HG02938 (cell line): ENCODE results near the gene SLC16A12.
"Not testable (repeated sequence)": the region's sequence is repeated elsewhere in the genome, so short reads cannot be mapped to it uniquely, and the experiment has no call there.

Source experiments
- ATAC-seq: cut with Tn5 transposase; IDR thresholded peaks from one replicate; pipeline ENCODE4 v1.9.1; 2021; ENCODE audit warnings: mild to moderate bottlenecking, moderate library complexity; ENCODE audit not compliant: unreplicated experiment

Gene SLC16A12

DNA sequence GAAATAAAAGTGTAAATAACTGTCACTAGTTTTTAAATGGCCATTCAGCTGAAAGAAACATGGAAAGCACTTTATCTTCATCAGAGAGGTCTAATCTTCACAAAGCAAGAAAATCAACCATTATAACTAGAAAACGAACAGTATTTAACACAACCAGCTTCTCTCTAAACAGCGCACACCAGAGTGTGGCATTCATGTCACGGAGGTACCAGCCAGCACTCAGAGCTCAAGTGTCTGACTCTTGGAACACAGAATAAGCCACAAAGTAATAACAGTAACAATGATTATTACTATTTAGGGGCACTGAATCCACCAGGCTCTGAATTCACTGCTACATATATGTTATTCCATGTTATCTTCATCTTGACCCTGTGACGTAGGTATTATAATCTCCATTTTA lies 60.9 kb downstream of the SLC16A12 start:
- ATAC-seq = no peak

DNA sequence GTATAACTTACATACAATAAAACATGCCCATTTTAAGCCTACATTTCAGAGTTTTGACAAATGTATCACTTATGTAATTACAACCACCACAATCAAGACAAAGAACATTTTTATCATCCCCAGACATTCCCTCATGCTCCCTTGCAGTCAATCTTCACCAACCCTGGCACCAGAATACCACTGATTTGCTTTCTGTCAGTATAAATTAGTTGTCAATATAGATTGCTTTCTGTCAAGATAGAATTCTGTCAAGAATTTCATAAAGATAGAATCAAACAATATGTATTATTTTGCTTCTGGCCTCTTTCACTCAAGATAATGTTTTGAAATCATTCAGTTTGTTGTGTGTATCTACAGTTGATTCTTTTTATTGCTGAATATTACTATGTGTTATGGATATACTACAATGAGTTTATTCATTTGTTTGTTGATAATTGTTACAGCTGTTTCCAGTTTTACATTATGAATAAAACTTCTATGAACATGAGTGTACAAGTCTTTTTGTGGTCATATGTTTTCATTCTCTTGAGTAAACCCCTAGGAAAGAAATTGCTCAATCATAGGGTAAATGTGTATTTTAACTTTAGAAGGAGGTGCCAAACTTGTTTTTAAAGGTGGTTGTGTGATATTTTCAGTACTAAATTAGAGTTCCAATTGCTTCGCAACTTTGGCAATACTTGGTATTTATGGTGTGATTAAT lies 64.1 kb downstream of the SLC16A12 start:
- ATAC-seq = no peak

DNA sequence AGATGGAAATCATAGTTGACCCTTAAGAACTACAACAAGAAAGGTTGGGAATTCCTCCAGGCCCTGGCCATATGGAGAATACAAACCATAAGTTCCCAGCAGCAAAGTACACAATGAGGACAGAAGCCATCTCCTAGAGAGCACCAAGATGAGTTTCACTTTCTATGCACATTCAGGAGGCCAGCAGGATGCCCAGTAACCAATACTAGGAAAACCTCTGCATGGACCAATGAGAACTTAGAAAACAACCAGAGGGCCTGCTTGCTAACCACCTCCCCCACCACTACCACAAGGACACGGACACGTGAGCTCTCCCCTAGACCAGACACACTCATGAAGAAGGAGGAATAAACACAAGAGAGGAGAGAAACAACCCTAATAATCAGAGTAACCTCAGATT lies 64.8 kb downstream of the SLC16A12 start:
- no peak for ATAC-seq

DNA sequence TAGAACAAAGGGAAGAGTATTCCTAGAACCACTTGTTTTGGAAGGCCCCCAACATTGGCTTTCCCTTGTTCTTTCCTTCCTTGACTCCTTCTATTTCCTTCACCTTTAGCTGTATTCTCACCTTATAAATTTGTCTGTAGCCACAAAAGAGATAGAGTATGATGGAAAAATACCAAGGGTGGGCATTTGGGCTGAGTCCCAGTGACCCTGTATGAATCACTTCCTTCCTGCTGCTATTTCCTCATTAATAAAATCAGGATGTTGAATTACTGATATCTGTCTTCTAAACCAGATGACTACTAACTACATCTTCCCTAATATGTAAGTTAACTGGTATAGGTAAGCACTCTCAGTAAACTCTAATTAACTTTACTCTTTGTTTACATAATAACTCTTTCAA lies 65.9 kb downstream of the SLC16A12 start:
- no peak for ATAC-seq

DNA sequence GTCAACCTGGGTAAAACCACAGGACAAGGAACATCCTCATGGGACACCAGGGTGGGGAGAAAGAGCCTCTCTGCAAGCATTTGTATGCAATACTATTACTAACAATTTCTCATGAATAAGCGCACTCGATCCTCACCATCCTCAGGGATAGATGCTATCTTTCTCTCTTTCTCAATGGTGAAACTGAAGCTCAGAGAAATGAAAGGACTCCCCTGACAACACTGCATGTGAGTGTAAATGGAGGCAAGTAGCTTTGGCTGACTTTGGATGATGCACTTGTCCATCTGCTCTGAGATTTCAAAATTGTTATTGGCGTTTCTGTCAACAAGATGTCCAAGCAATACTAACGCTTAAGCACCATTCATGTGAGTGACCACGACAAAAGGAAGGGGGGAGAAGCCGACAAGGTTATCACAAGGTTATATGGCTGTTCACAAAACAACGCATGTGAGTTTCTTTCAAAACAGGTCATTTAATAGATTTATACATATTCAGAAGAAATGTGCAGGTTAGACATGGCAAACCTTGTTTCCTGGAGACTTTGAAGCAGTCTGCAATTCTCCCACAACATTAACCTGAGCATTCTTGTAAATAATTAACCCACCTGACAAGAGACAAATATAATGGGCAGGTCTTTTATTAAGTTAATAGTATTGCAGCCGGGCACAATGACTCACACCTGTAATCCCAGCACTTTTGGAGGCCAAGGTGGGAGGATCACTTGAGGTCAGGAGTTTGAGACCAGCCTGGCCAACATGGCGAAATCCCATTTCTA lies 67.0 kb downstream of the SLC16A12 start:
- no peak for ATAC-seq

DNA sequence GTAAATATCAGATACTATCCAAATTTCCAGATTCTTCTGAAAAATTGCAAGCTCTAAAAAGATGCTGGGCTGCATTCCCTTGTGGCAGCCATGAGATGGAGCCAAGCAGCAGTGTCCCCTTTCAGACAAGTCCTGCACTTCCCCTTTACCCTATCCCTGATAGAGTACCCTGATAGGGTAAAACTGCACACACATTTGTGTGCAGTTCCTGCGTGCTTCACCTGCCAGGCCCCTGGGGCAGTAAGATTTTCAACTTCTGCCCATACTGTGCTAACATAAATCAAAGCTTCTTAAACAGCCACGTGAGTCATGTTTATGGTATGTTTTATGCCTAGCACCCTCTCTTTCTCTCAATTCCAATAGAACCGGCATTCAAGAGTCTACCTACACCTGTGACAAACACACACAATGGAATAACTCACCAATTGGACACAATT lies 68.8 kb downstream of the SLC16A12 start:
- ATAC-seq = no peak

DNA sequence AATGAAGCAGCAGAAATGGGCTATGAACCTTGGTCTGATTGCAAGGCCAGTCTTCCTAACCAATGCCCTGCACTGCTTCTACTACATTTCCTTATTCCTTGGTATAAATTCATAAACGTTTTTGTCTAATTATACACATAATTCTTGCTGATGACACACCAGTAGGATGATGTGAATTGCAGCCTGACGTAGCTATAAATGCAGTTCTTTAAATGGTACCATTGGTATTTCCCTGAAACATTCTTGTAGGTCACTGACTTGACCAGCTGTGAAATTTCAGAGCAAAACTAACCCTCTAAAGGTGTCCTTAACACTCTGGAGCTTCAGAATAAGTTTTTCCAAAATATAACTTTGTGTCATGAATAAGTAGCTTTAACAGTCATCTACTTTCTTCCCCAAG lies 70.2 kb downstream of the SLC16A12 start:
- no peak for ATAC-seq

DNA sequence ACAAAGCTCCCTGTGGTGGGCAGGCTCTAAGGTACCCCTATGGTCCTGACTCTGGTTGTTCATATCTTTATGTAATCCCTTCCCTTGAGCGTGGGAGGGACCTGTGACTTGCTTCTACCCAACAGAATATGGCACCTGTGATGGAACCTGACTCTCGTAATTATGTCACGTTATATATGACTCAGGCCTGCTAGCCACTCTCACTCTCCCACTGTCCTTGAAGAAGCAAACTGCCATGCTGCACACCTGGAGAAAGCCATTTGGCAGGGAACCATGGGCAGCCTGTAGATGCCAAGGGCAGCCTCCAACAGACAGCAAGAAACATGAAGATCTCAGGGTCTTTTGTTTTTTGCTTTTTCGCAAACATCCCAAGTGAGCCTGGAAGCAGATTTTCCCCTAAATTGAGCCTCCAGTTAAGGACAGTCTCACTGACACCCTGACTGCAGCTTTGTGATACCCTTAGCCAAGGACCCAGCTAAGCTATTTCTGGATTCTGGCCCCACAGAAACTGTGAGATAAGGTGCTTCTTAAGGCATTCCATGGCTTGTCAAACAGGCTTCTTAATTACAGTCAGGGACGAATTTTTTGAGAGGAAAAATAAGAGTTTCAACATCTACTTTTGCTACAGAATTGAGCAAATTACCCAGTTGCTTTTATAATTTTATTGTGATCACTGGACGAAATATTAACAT lies 71.4 kb downstream of the SLC16A12 start:
- ATAC-seq = no peak

DNA sequence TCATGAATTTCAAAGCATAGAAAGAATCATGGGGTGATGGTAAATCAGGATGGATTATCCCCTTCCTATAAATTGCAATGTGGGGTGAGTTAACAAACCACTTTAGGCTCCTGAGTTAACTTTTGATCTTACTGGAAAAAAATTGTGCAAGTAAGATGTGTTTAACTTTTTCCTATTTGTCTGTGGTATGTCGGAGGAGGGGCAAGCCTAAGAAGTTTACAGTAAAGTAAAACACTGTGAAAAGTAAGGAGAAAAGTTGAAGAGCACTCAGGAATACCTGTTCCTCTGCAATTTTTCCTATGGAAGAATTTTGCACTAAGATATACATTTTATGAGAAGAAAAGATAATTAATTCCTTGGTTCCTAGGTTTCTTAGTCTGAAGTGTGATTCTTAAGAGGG lies 76.6 kb downstream of the SLC16A12 start:
- ATAC-seq = no peak

DNA sequence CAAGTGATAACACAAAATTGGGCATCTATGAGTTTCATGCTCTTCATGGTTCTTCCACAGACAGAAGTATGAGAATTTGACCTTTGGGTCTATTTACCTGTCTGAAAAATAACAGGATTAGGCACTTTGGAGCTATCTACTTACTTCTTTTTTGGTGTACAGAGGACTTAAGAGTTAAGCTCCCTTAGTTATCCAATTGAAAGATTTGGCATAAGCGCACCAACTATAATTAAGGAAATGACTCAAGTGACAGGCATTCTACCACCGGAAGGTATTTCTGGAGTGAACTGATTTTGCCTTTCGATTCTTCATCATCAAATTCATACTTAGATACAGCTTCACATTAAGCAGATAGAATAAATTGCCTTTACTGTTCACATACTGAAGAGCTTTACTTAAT lies 77.1 kb downstream of the SLC16A12 start:
- ATAC-seq = no peak

DNA sequence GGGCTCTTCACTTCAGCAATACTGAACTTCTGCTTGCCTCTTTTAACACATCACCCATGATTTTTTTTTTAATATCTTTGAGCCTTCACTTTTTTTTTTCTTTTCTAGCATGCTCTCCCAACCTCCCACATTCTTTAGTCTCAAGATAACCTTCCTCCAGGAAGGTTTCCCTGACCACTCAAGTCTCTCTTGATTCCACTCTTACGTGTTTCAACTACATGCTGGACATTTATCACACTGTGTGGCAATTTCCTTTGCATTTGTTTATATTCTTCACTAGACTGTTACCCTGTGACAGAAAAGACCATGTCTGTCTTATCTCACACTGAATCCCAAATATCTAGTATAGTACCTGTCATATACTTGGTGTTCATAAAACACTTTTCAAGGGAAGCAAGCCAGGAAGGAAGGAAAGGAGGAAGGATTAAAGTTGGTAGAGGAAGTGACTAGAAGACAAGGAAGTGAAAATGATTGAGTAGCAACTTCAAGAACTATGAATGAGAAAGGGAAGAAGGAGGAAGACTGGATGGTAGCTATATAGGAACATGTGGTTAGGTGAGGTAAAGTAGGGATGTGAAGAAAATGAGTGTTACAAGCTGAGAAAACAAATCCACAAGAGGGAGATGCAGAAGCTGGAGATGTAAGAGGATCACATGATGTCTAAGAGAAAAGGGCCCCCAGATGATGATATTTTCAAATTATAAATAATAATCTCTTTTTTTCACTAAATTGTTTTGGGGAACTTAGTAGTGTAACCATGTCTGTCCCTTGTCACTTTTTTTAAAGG lies 80.6 kb downstream of the SLC16A12 start:
- no peak for ATAC-seq

DNA sequence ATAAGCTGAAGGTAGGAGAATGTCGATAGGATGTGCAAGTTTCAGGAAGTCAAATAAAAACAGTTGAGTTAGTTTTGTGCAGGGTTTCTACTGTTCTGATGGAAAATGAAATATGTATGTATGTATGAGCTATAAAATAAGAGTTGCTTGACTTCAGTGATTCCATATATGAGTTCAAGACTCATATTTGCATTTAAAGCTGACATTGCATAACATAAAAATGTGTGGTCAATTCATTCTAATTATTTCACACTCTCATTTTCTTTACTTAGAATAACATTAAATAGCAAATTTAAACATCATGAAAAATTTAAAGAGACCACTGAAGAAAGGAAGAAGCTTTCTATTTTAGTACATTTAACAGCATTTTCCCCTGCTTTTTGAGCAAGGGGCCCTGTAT lies 83.2 kb downstream of the SLC16A12 start:
- no peak for ATAC-seq

DNA sequence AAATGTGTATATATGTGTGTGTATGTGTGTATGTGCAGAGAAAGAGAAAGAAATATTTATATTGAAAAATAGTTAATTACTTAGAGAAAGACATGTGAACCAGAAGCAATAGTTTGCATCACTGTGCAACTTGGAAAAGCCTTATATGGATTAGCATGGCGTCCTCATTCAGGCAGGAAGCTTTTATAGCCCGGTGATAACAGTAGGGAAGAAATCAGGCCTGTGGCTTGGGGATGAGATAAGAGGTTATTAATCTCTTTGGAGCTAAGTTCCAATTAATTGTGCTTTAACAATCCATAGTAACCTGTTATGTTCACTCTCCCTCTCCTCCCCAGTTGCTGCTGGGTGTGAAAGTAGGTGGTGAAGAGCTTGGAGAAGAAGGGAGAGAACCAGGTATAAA lies 84.5 kb downstream of the SLC16A12 start:
- ATAC-seq = no peak

DNA sequence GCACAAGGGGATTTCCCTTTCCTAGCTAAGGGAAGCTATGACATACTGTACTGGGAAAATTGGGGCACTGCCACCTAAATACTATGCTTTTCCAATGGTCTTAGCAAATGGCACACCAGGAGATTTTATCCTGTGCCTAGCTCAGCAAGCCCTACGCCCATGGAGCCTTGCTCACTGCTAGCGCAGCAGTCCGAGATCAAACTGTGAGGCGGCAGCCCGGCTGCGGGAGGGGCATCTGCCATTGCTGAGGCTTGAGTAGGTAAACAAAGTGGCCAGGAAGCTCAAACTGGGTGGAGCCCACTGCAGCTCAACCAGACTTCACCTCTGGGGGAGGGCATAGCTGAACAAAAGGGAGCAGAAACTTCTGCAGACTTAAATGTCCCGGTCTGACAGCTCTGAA lies 90.6 kb downstream of the SLC16A12 start:
- ATAC-seq = not testable (repeated sequence)

DNA sequence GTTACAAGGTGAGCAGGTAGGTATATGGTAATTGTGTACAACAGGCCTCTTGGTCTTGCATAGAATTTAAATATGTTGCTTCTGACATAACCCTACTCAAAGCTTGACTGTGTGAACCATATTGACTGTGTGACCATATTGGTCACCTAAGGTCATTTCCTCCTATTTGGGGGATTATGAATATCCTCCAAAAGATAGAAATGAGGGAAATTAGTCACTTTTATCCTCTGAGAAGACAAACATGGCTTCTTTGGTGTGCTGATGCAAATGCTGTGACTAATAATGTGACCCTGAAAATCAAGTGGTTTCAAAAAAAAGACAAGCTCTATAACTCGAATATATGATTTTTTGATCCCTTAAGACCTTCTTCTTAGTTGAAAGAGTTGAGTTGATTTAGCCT lies 93.1 kb downstream of the SLC16A12 start:
- no peak for ATAC-seq

DNA sequence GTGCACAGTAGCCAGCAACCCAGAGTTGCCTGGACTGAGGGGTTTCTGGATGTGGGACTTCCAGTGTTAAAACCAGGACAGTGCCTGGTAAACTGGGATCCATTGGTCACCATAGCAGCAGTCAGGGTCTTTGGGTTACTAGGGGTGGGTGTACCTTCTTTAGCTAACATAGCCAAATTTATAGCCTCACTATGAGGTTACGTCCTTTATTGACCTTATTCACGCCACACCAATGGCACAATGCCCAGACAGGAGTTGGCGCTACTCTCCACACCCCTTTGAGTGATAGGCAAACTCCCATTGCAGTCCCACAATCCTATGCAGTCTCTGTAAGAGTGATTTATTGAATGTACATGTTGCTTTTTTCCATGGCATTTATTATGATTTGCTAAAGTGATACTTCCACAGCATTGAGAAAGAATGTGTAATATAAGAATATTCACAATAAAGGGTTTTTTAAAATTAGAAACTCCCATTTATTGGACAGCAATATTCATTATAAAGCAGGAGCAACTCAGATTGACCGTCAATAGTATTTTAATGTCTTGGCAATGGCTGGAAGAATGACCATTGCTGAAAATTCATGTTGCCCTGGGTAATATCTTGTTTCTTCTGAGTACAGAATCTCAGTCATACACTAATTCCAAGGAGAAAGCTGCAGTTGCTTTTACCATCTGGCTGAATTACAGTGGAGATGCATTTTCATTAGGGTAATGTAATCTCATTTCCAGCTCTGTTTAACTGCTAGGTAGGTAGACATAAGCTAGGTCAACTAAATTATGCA lies 95.0 kb downstream of the SLC16A12 start:
- no peak for ATAC-seq

DNA sequence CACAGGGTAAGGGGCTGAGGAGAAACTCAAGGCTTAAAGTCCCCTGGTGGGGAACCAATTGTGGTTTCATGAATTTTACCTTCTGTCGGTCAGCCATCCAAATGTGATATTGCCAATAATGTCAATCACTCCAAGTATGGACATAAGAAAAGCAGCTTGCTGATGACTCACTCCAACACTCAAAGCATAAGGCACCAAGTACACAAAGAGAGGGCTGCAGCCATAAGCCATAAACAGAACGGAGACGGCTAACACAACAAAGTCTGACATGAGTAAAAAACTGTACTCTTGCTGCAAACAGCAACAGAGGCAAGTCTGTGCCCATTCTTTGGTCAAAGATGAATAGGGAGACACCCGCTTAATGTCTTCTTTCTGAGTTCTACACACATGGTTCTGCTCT lies 96.9 kb downstream of the SLC16A12 start:
- no peak for ATAC-seq

DNA sequence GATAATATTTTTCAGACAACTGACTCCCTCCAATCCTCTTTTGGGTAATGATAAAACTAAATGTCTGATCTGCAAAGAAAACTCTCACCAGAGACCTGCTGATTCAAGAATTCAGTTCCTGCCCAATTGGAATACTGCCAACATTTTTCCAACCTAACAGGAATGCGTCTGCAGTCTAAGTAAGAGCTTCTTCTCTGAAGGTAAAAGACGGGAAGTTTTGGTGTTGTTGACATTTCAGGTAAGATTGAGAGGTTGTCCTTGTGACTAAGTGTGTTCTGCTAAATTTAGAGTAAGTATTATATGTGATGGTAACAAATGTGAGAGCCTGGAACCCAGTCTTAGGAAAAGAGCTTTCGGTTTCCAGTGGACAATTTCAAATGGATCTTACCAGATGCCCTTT lies 103.4 kb downstream of the SLC16A12 start:
- ATAC-seq = no peak

DNA sequence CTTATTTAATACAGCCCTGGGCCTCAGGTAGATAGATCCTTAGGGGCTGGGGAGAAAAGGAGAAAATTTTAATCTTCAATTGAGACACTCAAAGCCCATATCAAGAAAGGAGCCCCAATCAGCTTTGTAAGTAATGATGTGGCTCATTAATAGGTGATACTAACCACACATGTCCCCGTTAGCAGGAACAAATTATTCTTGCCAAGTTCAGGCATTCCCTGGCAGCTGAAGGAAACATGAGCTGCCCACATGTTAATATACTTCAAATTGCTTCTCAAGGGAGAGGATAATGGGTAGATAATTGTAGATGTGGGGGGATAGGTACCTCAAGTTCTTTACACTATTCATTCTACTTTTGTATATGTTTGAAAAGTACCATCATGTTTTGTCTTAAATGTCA lies 106.5 kb downstream of the SLC16A12 start:
- ATAC-seq = no peak

DNA sequence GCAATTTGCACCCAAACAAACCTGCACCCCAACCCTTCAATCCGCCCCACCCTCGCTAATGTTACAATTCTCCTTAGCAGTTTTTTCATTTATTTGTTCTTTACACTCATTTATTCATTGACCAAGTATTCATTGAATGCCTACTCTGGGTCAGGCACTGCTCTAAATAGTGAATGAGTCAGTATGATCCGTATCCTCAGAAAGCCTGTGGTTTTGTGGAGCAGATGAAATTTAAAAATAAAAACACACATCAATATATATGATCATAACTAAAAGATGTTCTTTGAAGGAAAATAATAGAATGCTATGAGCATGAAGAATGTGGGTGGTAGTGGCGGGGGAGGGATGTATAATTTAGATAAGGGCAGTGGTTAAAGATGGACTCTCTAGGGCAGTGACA lies 107.8 kb downstream of the SLC16A12 start:
- ATAC-seq = no peak
